GM12878 (cell line): ENCODE results near the gene OGDHL. TPM values are rescaled to one million over a fixed set of nuclear protein-coding genes. Genes with fewer than 3 reads are reported as not detected.

Experiments
- ATAC-seq: fragments of 200-7000 bp; cut with Tn5 transposase; 3 replicates; pipeline ENCODE4 v1.9.1; 2020; ENCODE audit warnings: mild to moderate bottlenecking, moderate library complexity
- BruUV-seq: library from RNA; stranded (reverse); fragments of 400-500 nt; replicated peaks from 2 replicates; lab custom pipeline; 2021; lab: Mats Ljungman, UMichigan
- CTCF ChIA-PET: fragments of 300-600 bp; sonication (Branson Sonifier 250); formaldehyde crosslinking; extraction: SDS; loops from one replicate; lab custom pipeline; 2021; ENCODE audit warnings: inconsistent platforms; lab: Yijun Ruan, JAX
- POLR2A ChIA-PET: fragments of 350-600 bp; formaldehyde crosslinking; extraction: SDS; loops from one replicate; lab custom pipeline; 2021; ENCODE audit warnings: inconsistent platforms; lab: Charles Lee
- RAD21 ChIA-PET: fragments of 300-600 bp; sonication (Branson Sonifier 250); formaldehyde crosslinking; loops from one replicate; lab custom pipeline; 2023; ENCODE audit warnings: antibody characterized with exemption; ENCODE audit not compliant: unreplicated experiment; lab: Charles Lee
- SMC1A ChIA-PET: fragments of 300-600 bp; sonication (Branson Sonifier 250); formaldehyde crosslinking; loops from one replicate; lab custom pipeline; 2023; ENCODE audit not compliant: unreplicated experiment, uncharacterized antibody; lab: Charles Lee
- DNase-seq: peaks from one replicate; pipeline ENCODE4 v3.0.0-alpha.2; 2011; ENCODE audit warnings: low read depth, low spot score
- FAIRE-seq: peaks from 3 replicates; lab custom pipeline; 2011; peaks lifted over from hg19 to GRCh38; lab: Jason Lieb, UNC
- H2AFZ ChIP-seq: 2 replicates; pipeline ENCODE4 v1.6.0; 2011; ENCODE audit warnings: low read depth, low read length, control low read depth; ENCODE audit not compliant: control insufficient read depth
- H3K27ac ChIP-seq: 2 replicates; pipeline ENCODE4 v1.5.1; 2011; ENCODE audit warnings: control low read depth; ENCODE audit not compliant: control insufficient read depth, insufficient read depth
- H3K27me3 ChIP-seq, 2 experiments: replicated peaks in 1 of 2; 2 replicates each; pipeline versions ENCODE4 v1.6.0 to v1.6.1; 2011; ENCODE audit warnings: low read length in 1 of 2; ENCODE audit not compliant: control insufficient read depth in 2 of 2, insufficient read depth in 2 of 2
- H3K36me3 ChIP-seq, 2 experiments: 2 replicates each; pipeline ENCODE4 v1.5.1; 2011; ENCODE audit warnings: low read length in 1 of 2; ENCODE audit not compliant: control insufficient read depth in 2 of 2, insufficient read depth in 2 of 2
- H3K4me1 ChIP-seq: 2 replicates; pipeline ENCODE4 v1.6.1; 2011; ENCODE audit warnings: mild to moderate bottlenecking, low read length, moderate library complexity, mixed read lengths; ENCODE audit not compliant: control insufficient read depth, insufficient read depth
- H3K4me2 ChIP-seq: 2 replicates; pipeline ENCODE4 v1.6.0; 2011; ENCODE audit warnings: control low read depth; ENCODE audit not compliant: control insufficient read depth, insufficient read depth
- H3K4me3 ChIP-seq: fragments of 200-600 bp; sonication (generic); 2 replicates; pipeline ENCODE4 v1.5.1; 2016
- H3K79me2 ChIP-seq: 2 replicates; pipeline ENCODE4 v1.6.0; 2011; ENCODE audit warnings: low read length; ENCODE audit not compliant: control insufficient read depth, insufficient read depth
- H3K9ac ChIP-seq: 2 replicates; pipeline ENCODE4 v1.8.0; 2011; ENCODE audit warnings: low read length, control low read depth, mixed read lengths; ENCODE audit not compliant: control insufficient read depth, insufficient read depth
- H3K9me3 ChIP-seq: replicated peaks from 3 replicates; pipeline ENCODE4 v1.5.1; 2011; ENCODE audit warnings: mild to moderate bottlenecking, low read length; ENCODE audit not compliant: control insufficient read depth, insufficient read depth
- H4K20me1 ChIP-seq: 2 replicates; pipeline ENCODE4 v1.6.0; 2011; ENCODE audit not compliant: control insufficient read depth, insufficient read depth
- DPF2 ChIP-seq: fragments of 450-650 bp; IDR thresholded peaks from 2 replicates; pipeline ENCODE4 v1.6.1; 2017; ENCODE audit warnings: mild to moderate bottlenecking
- EZH2 ChIP-seq: IDR thresholded peaks from 2 replicates; pipeline ENCODE4 v1.6.1; 2012; ENCODE audit warnings: low read depth, mild to moderate bottlenecking, control low read depth, inconsistent platforms, low read length, borderline replicate concordance; ENCODE audit not compliant: control insufficient read depth
- HDGF ChIP-seq: fragments of 450-650 bp; IDR thresholded peaks from 2 replicates; pipeline ENCODE4 v1.6.1; 2016; ENCODE audit warnings: antibody characterized with exemption
- PAX5 ChIP-seq: IDR thresholded peaks from 2 replicates; pipeline ENCODE4 v1.6.1; 2011; ENCODE audit warnings: low read depth, low read length, borderline replicate concordance
- SKIL ChIP-seq: fragments of 450-650 bp; IDR thresholded peaks from 2 replicates; pipeline ENCODE4 v1.6.1; 2017; ENCODE audit warnings: mild to moderate bottlenecking, low read depth, inconsistent platforms; ENCODE audit not compliant: poor library complexity, severe bottlenecking
- YY1 ChIP-seq: IDR thresholded peaks from 2 replicates; pipeline ENCODE4 v1.6.1; 2011; ENCODE audit warnings: low read depth, mild to moderate bottlenecking, low read length
- ZNF207 ChIP-seq: fragments of 450-650 bp; IDR thresholded peaks from 2 replicates; pipeline ENCODE4 v1.6.1; 2014; ENCODE audit warnings: antibody characterized with exemption, mild to moderate bottlenecking, borderline replicate concordance
- ZNF24 ChIP-seq: fragments of 450-650 bp; IDR thresholded peaks from 2 replicates; pipeline ENCODE4 v1.6.1; 2017; ENCODE audit warnings: antibody characterized with exemption, mild to moderate bottlenecking
- WGBS: methylation state at CpG from one replicate; pipeline ENCODE4 v1.1.6; 2016; ENCODE audit warnings: low lambda C conversion rate; ENCODE audit not compliant: insufficient replicate concordance, insufficient coverage; ENCODE audit errors: missing lambda C conversion rate; 5-methylcytosine and 5-hydroxymethylcytosine counted together
- in situ Hi-C: fragments of 300-500 bp; cut with MboI; formaldehyde crosslinking; loops from 9 replicates; pipeline ENCODE4 v1.14.3; 2018; ENCODE audit warnings: mixed read lengths
- intact Hi-C: fragments of 100-400 bp; cut with micrococcal nuclease; formaldehyde crosslinking; loops from one replicate; pipeline ENCODE4 v1.14.2; 2022; ENCODE audit not compliant: unreplicated experiment
- polyA plus RNA-seq, 11 experiments: library from polyadenylated mRNA; depleted of rRNA in 4 of 11; unstranded in 6 of 11; stranded (reverse) in 5 of 11; fragments of >200 nt; fragmentation: Nextera tagmentation in 4 of 11; fragmentation: Illumina TruSeq in 1 of 11; extraction: Ambion mirVana in 4 of 11; extraction: Trizol in 1 of 11; gene quantifications; 1 replicate in 1 of 11; 2 replicates in 10 of 11; pipeline versions ENCODE4 v1.2.1 to v1.2.3, GENCODE V29; 2011 to 2016; ENCODE audit warnings: inconsistent platforms in 2 of 11, missing spikeins in 2 of 11, low read depth in 1 of 11
- total RNA-seq, 4 experiments: library from RNA; depleted of rRNA in 3 of 4; stranded (reverse); fragments of >200 nt in 3 of 4; fragmentation: Illumina TruSeq in 1 of 4; extraction: Trizol in 1 of 4; gene quantifications; 2 replicates each; pipeline versions ENCODE4 v1.2.1 to v1.2.3, GENCODE V29; 2013 to 2021

OGDHL gene
- total and polyA plus RNA-seq, 10 of the 15 experiments (the other 5 are each of a cell fraction or from before 2014, with no cell fraction given) = 0.02 to 13.3 (median 0.34) TPM

DNA sequence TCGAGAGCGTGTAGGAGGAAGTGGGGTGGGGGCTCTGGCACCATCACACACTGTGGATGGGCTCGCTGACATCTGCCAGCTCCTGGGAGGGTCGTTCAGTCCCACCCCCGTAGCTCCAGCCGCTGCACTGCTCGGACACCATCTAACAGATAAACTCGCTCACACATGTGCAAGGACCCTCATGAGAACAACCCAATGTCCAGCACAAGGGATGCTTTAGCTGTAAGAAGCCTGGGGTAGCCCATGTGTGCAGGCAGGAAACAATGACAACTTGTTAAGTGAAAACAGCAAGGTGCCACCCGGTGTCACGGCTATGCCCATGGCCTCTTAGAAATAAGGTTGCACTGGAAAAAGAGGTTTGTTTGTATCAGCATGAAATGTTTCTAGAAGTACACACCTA lies 14.1 kb downstream of the OGDHL start (continued):
- TF ChIP-seq SKIL (no peak), YY1 (no peak), ZNF207 (no peak), ZNF24 (no peak), PAX5 (no peak)

DNA sequence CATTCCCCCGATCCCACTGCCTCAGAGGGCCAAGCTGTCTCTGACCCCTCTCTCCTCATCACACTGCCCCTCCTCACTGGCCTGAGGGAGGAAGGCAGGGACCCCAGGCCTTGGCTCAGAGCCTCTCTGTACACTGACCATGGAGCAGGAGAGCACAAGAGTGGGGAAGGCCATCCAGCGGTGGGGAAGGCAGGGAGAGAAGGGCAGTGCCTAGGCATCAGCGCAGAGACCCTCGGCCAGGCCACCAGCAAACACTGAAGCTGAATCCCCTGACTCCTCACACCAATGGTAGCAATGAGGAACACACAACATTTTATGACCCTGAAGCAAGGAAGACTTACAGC lies 14.8 kb downstream of the OGDHL start:
- TF ChIP-seq DPF2 (no peak), EZH2 (no peak), HDGF (no peak)
- intact Hi-C loops (no loop called here), in situ Hi-C loops (no loop called here)
- Histone ChIP-seq H3K27me3 (no peaks in the 10 kb centered on the region), H3K4me1 (no peaks in the 10 kb centered on the region), H2AFZ (no peak overlapping the region), H3K4me2 (no peak overlapping the region), H3K9ac (no peak overlapping the region), H3K4me3 (no peak overlapping the region), H3K9me3 (no peaks in the 10 kb centered on the region), H3K27ac (no peak overlapping the region), H3K36me3 (no peaks in the 10 kb centered on the region), H4K20me1 (no peaks in the 10 kb centered on the region), H3K79me2 (no peaks in the 10 kb centered on the region)
- WGBS = 65% methylated on average over 4 of the region's 4 CpGs
- FAIRE-seq (no peak), ATAC-seq (no peak), DNase-seq (no peak)
- no TSS peak for BruUV-seq
- ChIA-PET SMC1A (no interaction called here), CTCF (no interaction called here), POLR2A (interaction anchor here (0.6 kb wide), 1 partner anchor 180 kb away, joined by 3 read pairs; no protein-coding TSS in a partner anchor), RAD21 (no interaction called here)
